Erythroblast (primary cell): ENCODE results near the gene CHCHD3.

Experiments used
- GATA1 ChIP-seq: IDR thresholded peaks from 2 replicates; pipeline ENCODE4 v1.6.1; 2011; ENCODE audit warnings: low read depth, mild to moderate bottlenecking, control low read depth, low read length, moderate library complexity
- POLR2A ChIP-seq: IDR thresholded peaks from 2 replicates; pipeline ENCODE4 v1.6.1; 2011; ENCODE audit warnings: mild to moderate bottlenecking, low read length

DNA sequence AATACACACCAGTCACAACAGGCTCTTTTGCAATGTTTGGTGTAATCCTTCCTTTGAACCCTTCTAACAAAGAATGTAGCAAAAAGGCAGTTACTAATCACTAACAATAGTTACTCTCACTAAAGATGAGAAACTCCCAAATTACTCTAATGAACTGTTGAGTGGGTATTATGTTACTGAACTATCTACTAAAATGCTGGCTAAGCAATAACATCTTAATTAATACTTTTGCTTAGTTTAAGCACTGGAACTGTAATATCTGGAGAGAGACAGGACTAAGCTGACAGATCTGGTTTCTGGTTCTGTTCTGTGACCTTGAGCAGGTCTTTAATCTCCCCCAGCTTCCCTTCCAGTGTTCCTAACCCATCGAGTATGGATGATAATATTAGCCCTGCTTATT lies 241.7 kb downstream of the CHCHD3 start:
- TF ChIP-seq POLR2A (no peak), GATA1 (no peak)
